ENCODE data around the gene SLC9A9.

- TF ChIP-seq CTCF (IDR thresholded peaks at IDR 0.05; ENCODE audit: low read depth, low read length) (no peak), EZH2phosphoT487 (IDR thresholded peaks at IDR 0.05; ENCODE audit: low read depth) (no peak)
Measured at GRCh38 chr3:143278721-143279120, 569.5 kb downstream of the SLC9A9 start.
